ENCODE measurements around the gene FER. TPM values are rescaled to one million over a fixed set of nuclear protein-coding genes. Genes with fewer than 3 reads are reported as not detected.

FER gene
- total RNA-seq, 2 experiments from 2014 or later = 14.2 to 15.9 TPM

- DNase-seq (no peak), ATAC-seq (ENCODE audit: poor library complexity) (no peak)
- TF ChIP-seq CTCF (IDR thresholded peaks at IDR 0.05) = no peak
- no peaks in the 10 kb centered on the region for H3K27me3 ChIP-seq (ENCODE audit: control insufficient read depth in 1 of 2, insufficient read depth in 2 of 2, low read length in 2 of 2)
- no peak overlapping the region for H3K4me3 ChIP-seq (ENCODE audit: low read length)
- POLR2A ChIA-PET = no interaction called here
- Mint-ChIP-seq H3K27me3 (no peaks in the 10 kb centered on the region), H3K36me3 (ENCODE audit: low read depth) (peaks cover 8% of the 10 kb centered on the region), H3K4me1 (ENCODE audit: low read depth) (no peaks in the 10 kb centered on the region), H3K4me3 (no peak overlapping the region), H3K9me3 (peaks cover 2% of the 10 kb centered on the region), H3K27ac (no peak overlapping the region)
- no peaks in the 10 kb centered on the region for H3K4me1 ChIP-seq (ENCODE audit: insufficient read depth, low read length)
- no peak overlapping the region for H3K27ac ChIP-seq (ENCODE audit: low read depth in 1 of 2, low read length in 2 of 2)
- no peaks in the 10 kb centered on the region for H3K36me3 ChIP-seq (ENCODE audit: insufficient read depth, low read length)
- CTCF ChIA-PET = interaction anchor here (1.6 kb wide), 1 partner anchor 8 kb away, joined by 4 read pairs; no protein-coding TSS in a partner anchor
- peaks cover 0 to 5% of the 10 kb centered on the region in 2 experiments for H3K9me3 ChIP-seq (ENCODE audit: control insufficient read depth in 1 of 2, insufficient read depth in 1 of 2, low read length in 2 of 2)
- intact Hi-C loops (cut with DNase I, micrococcal nuclease) = no loop called here
Observed at GRCh38 chr5:108820983-108821382, 73.3 kb downstream of the FER start.

GRCh38 chr5:108822211-108822947 is 74.7 kb downstream of the FER start:
- DNase-seq (no peak), ATAC-seq (ENCODE audit: poor library complexity) (no peak)
- Mint-ChIP-seq H3K4me3 (no peak overlapping the region), H3K27me3 (no peaks in the 10 kb centered on the region), H3K9me3 (peaks cover 2% of the 10 kb centered on the region), H3K36me3 (ENCODE audit: low read depth) (peaks cover 8% of the 10 kb centered on the region), H3K4me1 (ENCODE audit: low read depth) (no peaks in the 10 kb centered on the region), H3K27ac (no peak overlapping the region)
- peaks cover 0 to 5% of the 10 kb centered on the region in 2 experiments for H3K9me3 ChIP-seq (ENCODE audit: control insufficient read depth in 1 of 2, insufficient read depth in 1 of 2, low read length in 2 of 2)
- ChIA-PET CTCF (no interaction called here), POLR2A (no interaction called here)
- H3K4me3 ChIP-seq (ENCODE audit: low read length) = no peak overlapping the region
- H3K36me3 ChIP-seq (ENCODE audit: insufficient read depth, low read length) = no peaks in the 10 kb centered on the region
- TF ChIP-seq CTCF (IDR thresholded peaks at IDR 0.05) = no peak
- no peak overlapping the region for H3K27ac ChIP-seq (ENCODE audit: low read depth in 1 of 2, low read length in 2 of 2)
- no peaks in the 10 kb centered on the region for H3K4me1 ChIP-seq (ENCODE audit: insufficient read depth, low read length)
- intact Hi-C loops (cut with DNase I, micrococcal nuclease) = no loop called here
- H3K27me3 ChIP-seq (ENCODE audit: control insufficient read depth in 1 of 2, insufficient read depth in 2 of 2, low read length in 2 of 2) = no peaks in the 10 kb centered on the region

- CTCF ChIA-PET = no interaction called here
- H3K4me1 Mint-ChIP-seq (ENCODE audit: low read depth) = no peaks in the 10 kb centered on the region
Observed at GRCh38 chr5:108827131-108827530, 79.4 kb downstream of the FER start.

More at GRCh38 chr5:108827131-108827530, 79.4 kb downstream of the FER start:
- Histone ChIP-seq H3K36me3 (ENCODE audit: insufficient read depth, low read length) (no peaks in the 10 kb centered on the region), H3K4me1 (ENCODE audit: insufficient read depth, low read length) (no peaks in the 10 kb centered on the region), H3K27ac (ENCODE audit: low read depth in 1 of 2, low read length in 2 of 2) (no peak overlapping the region), H3K27me3 (ENCODE audit: control insufficient read depth in 1 of 2, insufficient read depth in 2 of 2, low read length in 2 of 2) (no peaks in the 10 kb centered on the region), H3K4me3 (ENCODE audit: low read length) (no peak overlapping the region), H3K9me3 (ENCODE audit: control insufficient read depth in 1 of 2, insufficient read depth in 1 of 2, low read length in 2 of 2) (peaks cover 0 to 2% of the 10 kb centered on the region in 2 experiments)
- peaks cover 7% of the 10 kb centered on the region for H3K36me3 Mint-ChIP-seq (ENCODE audit: low read depth)
- H3K27me3 Mint-ChIP-seq = no peaks in the 10 kb centered on the region
- ATAC-seq (ENCODE audit: poor library complexity) (no peak), DNase-seq (no peak)
- POLR2A ChIA-PET = no interaction called here
- intact Hi-C loops (cut with DNase I, micrococcal nuclease) = no loop called here
- TF ChIP-seq CTCF (IDR thresholded peaks at IDR 0.05) = no peak
- peaks cover 2% of the 10 kb centered on the region for H3K9me3 Mint-ChIP-seq
- H3K4me3 Mint-ChIP-seq = no peak overlapping the region
- no peak overlapping the region for H3K27ac Mint-ChIP-seq
